HepG2 (cell line): ENCODE data around the gene FAM118A. TPM values are rescaled to one million over a fixed set of nuclear protein-coding genes. Genes with fewer than 3 reads are reported as not detected.

Experiments used
- ATAC-seq: fragments of 200-7000 bp; cut with Tn5 transposase; 3 replicates; pipeline ENCODE4 v1.9.1; 2020; ENCODE audit warnings: mild to moderate bottlenecking, moderate library complexity
- BruUV-seq: library from RNA; stranded (reverse); fragments of 400-500 nt; replicated peaks from 2 replicates; lab custom pipeline; 2021; lab: Mats Ljungman, UMichigan
- CTCF ChIA-PET: fragments of 300-600 bp; formaldehyde crosslinking; extraction: SDS; loops from one replicate; lab custom pipeline; 2021; ENCODE audit warnings: low total read pairs, inconsistent platforms, low intra/inter-chr PET ratio; lab: Yijun Ruan, JAX
- POLR2A ChIA-PET: fragments of 350-600 bp; sonication (Branson Sonifier 250); formaldehyde crosslinking; loops from one replicate; lab custom pipeline; 2020; ENCODE audit warnings: antibody characterized with exemption, inconsistent platforms; lab: Yijun Ruan, JAX
- DNase-seq: peaks from one replicate; pipeline ENCODE4 v3.0.0-alpha.2; 2015; ENCODE audit warnings: low spot score
- FAIRE-seq: peaks from 3 replicates; lab custom pipeline; 2011; peaks lifted over from hg19 to GRCh38; lab: Jason Lieb, UNC
- H2AFZ ChIP-seq: one replicate; pipeline ENCODE4 v1.6.1; 2011; ENCODE audit warnings: low read length, inconsistent platforms
- H3K27ac ChIP-seq: fragments of 300-600 bp; 3 replicates; pipeline ENCODE4 v1.8.0; 2011; ENCODE audit warnings: mixed run types, mild to moderate bottlenecking, mixed read lengths, low read length, inconsistent platforms; ENCODE audit not compliant: insufficient read depth; ENCODE audit errors: extremely low read length
- H3K27me3 ChIP-seq, 2 experiments: fragments of 200-600 bp in 1 of 2; 2 replicates in 1 of 2; 3 replicates in 1 of 2; pipeline versions ENCODE4 v1.6.0 to v1.8.0; 2011; ENCODE audit warnings: low read length in 2 of 2, mild to moderate bottlenecking in 2 of 2, moderate library complexity in 2 of 2, inconsistent platforms in 1 of 2; ENCODE audit not compliant: insufficient read depth in 2 of 2, control insufficient read depth in 1 of 2
- H3K36me3 ChIP-seq, 2 experiments: fragments of 200-600 bp in 1 of 2; replicated peaks in 1 of 2; 2 replicates in 1 of 2; 3 replicates in 1 of 2; pipeline versions ENCODE4 v1.5.1 to v1.8.0; 2011; ENCODE audit warnings: low read length in 2 of 2, inconsistent platforms in 1 of 2; ENCODE audit not compliant: insufficient read depth in 2 of 2, control insufficient read depth in 1 of 2
- H3K4me1 ChIP-seq: 2 replicates; pipeline ENCODE4 v1.5.1; 2012; ENCODE audit warnings: low read length, inconsistent platforms; ENCODE audit not compliant: insufficient read depth
- H3K4me2 ChIP-seq: 2 replicates; pipeline ENCODE4 v1.6.0; 2011; ENCODE audit warnings: low read depth, low read length, inconsistent platforms
- H3K4me3 ChIP-seq, 3 experiments: fragments of 200-600 bp in 1 of 3; sonication (generic), shearing (Covaris generic) in 1 of 3; replicated peaks in 1 of 3; 2 replicates each; pipeline ENCODE4 v1.5.1; 2011 to 2016; ENCODE audit warnings: low read length in 3 of 3, inconsistent platforms in 2 of 3, low read depth in 2 of 3, mild to moderate bottlenecking in 2 of 3, control low read depth in 1 of 3, mixed read lengths in 1 of 3; ENCODE audit not compliant: insufficient read depth in 1 of 3
- H3K79me2 ChIP-seq: one replicate; pipeline ENCODE4 v1.6.1; 2011; ENCODE audit warnings: low read length, inconsistent platforms; ENCODE audit not compliant: insufficient read depth
- H3K9ac ChIP-seq: 2 replicates; pipeline ENCODE4 v1.6.0; 2011; ENCODE audit warnings: mild to moderate bottlenecking, low read depth, low read length, inconsistent platforms; ENCODE audit not compliant: insufficient read depth
- H3K9me3 ChIP-seq: 2 replicates; pipeline ENCODE4 v1.5.1; 2012; ENCODE audit warnings: mild to moderate bottlenecking, low read length
- H4K20me1 ChIP-seq: 2 replicates; pipeline ENCODE4 v1.6.0; 2011; ENCODE audit warnings: inconsistent platforms, mild to moderate bottlenecking, low read length, moderate library complexity; ENCODE audit not compliant: insufficient read depth
- ADNP ChIP-seq: sonication (generic); formaldehyde crosslinking; IDR thresholded peaks from 2 replicates; pipeline ENCODE4 v1.4.0; 2020; ENCODE audit warnings: missing genetic modification reagents
- AKAP8 ChIP-seq: sonication (generic); formaldehyde crosslinking; IDR thresholded peaks from 2 replicates; pipeline ENCODE4 v1.5.1; 2020; ENCODE audit warnings: mild to moderate bottlenecking, missing genetic modification reagents
- JUN ChIP-seq: sonication (generic); formaldehyde crosslinking; IDR thresholded peaks from 2 replicates; pipeline ENCODE4 v1.4.0; 2020; ENCODE audit warnings: mild to moderate bottlenecking, missing genetic modification reagents
- MAFK ChIP-seq, 2 experiments: IDR thresholded peaks in 1 of 2; conservative IDR thresholded peaks in 1 of 2; 2 replicates each; pipeline ENCODE4 v1.6.1; 2011; ENCODE audit warnings: improper control_type of control experiment in 2 of 2, low read length in 2 of 2
- SPEN ChIP-seq: sonication (generic); formaldehyde crosslinking; IDR thresholded peaks from 2 replicates; pipeline ENCODE4 v1.5.1; 2020; ENCODE audit warnings: low read depth, mild to moderate bottlenecking, missing genetic modification reagents
- STAG1 ChIP-seq: sonication (generic); formaldehyde crosslinking; IDR thresholded peaks from 2 replicates; pipeline ENCODE4 v1.4.0; 2020; ENCODE audit warnings: missing genetic modification reagents
- TEAD2 ChIP-seq: sonication (generic); formaldehyde crosslinking; IDR thresholded peaks from 2 replicates; pipeline ENCODE4 v1.9.0; 2021; ENCODE audit warnings: missing genetic modification reagents
- U2AF1 ChIP-seq: fragments of 200-400 bp; formaldehyde crosslinking; optimal IDR thresholded peaks from 2 replicates; pipeline ENCODE3; 2017; ENCODE audit warnings: mild to moderate bottlenecking, low read depth, low read length
- ZBTB7A ChIP-seq: sonication (generic); formaldehyde crosslinking; IDR thresholded peaks from 2 replicates; pipeline ENCODE4 v1.8.0; 2022; ENCODE audit warnings: mild to moderate bottlenecking, missing genetic modification reagents
- ZFX ChIP-seq: sonication (generic); formaldehyde crosslinking; IDR thresholded peaks from 2 replicates; pipeline ENCODE4 v1.4.0; 2020; ENCODE audit warnings: mild to moderate bottlenecking, low read depth, missing genetic modification reagents, moderate library complexity
- ZMYM3 ChIP-seq: sonication (generic); formaldehyde crosslinking; IDR thresholded peaks from 2 replicates; pipeline ENCODE4 v1.5.1; 2020; ENCODE audit warnings: mild to moderate bottlenecking, missing genetic modification reagents
- ZNF24 ChIP-seq: fragments of 450-650 bp; IDR thresholded peaks from 2 replicates; pipeline ENCODE4 v1.6.1; 2017; ENCODE audit warnings: antibody characterized with exemption, mild to moderate bottlenecking
- ZNF350 ChIP-seq: sonication (generic); formaldehyde crosslinking; IDR thresholded peaks from 2 replicates; pipeline ENCODE4 v1.4.0; 2020; ENCODE audit warnings: mild to moderate bottlenecking, low read depth, missing genetic modification reagents, borderline replicate concordance
- ZNF44 ChIP-seq: sonication (generic); formaldehyde crosslinking; IDR thresholded peaks from 2 replicates; pipeline ENCODE4 v1.5.1; 2020; ENCODE audit warnings: mild to moderate bottlenecking, missing genetic modification reagents
- ZNF605 ChIP-seq: sonication (generic); formaldehyde crosslinking; IDR thresholded peaks from 2 replicates; pipeline ENCODE4 v1.8.0; 2022; ENCODE audit warnings: mild to moderate bottlenecking, missing genetic modification reagents
- ZNF614 ChIP-seq: IDR thresholded peaks from 2 replicates; pipeline ENCODE4 v1.6.1; 2018; ENCODE audit warnings: missing biosample characterization, missing genetic modification reagents, inconsistent platforms, borderline replicate concordance
- ZNF768 ChIP-seq: sonication (generic); formaldehyde crosslinking; IDR thresholded peaks from 2 replicates; pipeline ENCODE4 v1.4.0; 2020; ENCODE audit warnings: missing genetic modification reagents
- WGBS: methylation state at CpG from one replicate; pipeline ENCODE4 v1.1.6; 2017; ENCODE audit warnings: low lambda C conversion rate; 5-methylcytosine and 5-hydroxymethylcytosine counted together
- in situ Hi-C: cut with HindIII; loops from 2 replicates; pipeline ENCODE4 v1.10.0; 2017; ENCODE audit warnings: low pct_unique_long_range_greater_than_20kb; ENCODE audit not compliant: extremely low pct_ligation_motif_present
- intact Hi-C: fragments of 100-400 bp; cut with micrococcal nuclease; formaldehyde crosslinking; loops from one replicate; pipeline ENCODE4 v1.10.0; 2022; ENCODE audit not compliant: unreplicated experiment
- polyA plus RNA-seq, 8 experiments: library from polyadenylated mRNA; depleted of rRNA in 3 of 8; stranded (reverse) in 7 of 8; unstranded in 1 of 8; fragments of >200 nt; fragmentation: Illumina TruSeq in 4 of 8; extraction: Trizol in 4 of 8; gene quantifications; 2 replicates each; pipeline versions ENCODE4 v1.2.1 to v1.2.3, GENCODE V29; 2011 to 2016; ENCODE audit warnings: low read depth in 4 of 8, missing spikeins in 1 of 8, mixed read lengths in 1 of 8; ENCODE audit not compliant: insufficient read depth in 1 of 8
- total RNA-seq, 5 experiments: library from RNA; depleted of rRNA; stranded (reverse); fragments of >200 nt; fragmentation: Illumina TruSeq; extraction: Trizol; gene quantifications; 2 replicates each; pipeline ENCODE4 v1.2.3, GENCODE V29; 2016; ENCODE audit warnings: low read depth in 1 of 5
- TF ChIP-seq, protein P1 (sequence below): IDR thresholded peaks from 2 replicates; pipeline ENCODE4 v1.6.1; 2016; ENCODE audit warnings: missing compliant biosample characterization, missing genetic modification reagents, borderline replicate concordance
- TF ChIP-seq, protein P2 (sequence below): sonication (generic); formaldehyde crosslinking; IDR thresholded peaks from 2 replicates; pipeline ENCODE4 v1.5.1; 2020; ENCODE audit warnings: mild to moderate bottlenecking, missing genetic modification reagents, moderate library complexity

Gene FAM118A
- total and polyA plus RNA-seq, 2 of the 13 experiments (the other 11 are each of a cell fraction or from before 2014, with no cell fraction given): 36.7 to 48.2 TPM

DNA sequence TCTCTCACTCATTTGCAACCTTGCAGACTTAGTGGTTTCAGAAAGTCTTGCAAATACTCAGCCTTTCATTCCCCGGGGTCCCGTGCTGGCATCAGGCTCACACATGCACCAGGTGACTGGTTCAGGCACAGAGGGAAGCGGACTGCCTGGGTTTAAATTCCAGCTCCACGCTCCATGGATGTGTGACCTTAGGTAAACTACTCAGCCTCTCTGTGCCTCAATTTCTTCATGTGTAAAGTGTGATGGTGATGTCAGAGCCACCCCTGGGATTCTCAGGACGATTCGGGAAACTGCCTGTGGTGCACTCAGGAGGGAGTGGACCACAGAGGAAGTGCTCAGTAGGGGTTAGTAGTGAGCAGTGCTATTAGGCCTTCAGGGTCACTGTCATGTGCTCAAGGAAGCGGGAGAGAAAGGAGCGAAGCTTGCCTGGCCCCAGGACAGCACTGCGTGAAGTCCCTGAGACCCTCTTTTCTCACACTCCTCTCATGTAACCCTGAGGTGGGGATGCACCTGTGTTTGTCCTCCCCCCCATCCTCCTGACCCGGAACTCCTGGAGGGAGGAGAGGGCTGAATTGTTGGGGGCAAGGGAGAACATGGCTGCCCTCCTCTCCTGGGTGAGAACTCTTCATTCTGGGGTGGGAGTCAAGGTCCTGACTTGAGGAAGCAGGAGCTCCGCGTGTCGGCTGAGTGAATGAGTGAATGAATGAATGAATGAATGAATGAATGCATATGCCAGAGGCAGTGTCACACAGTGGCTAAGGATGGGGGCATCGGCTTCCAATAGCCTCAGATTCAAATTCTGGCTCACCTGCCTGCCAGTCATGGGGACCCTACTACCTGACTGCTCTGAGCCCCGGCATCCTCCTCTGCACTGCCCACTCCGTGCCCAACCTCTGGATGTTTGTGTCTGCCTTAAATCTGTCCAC is 39.4 kb upstream of the FAM118A start:
- H3K4me3 ChIP-seq: peak overlapping the region; percentile 58 to 90 (median 85)
- H3K27ac ChIP-seq: peak overlapping the region; percentile 72
- H3K9me3 ChIP-seq: no peaks in the 10 kb centered on the region
- H3K4me1 ChIP-seq: peaks cover 56% of the 10 kb centered on the region
- ChIA-PET CTCF (interaction anchor here (1.9 to 2.5 kb wide), 2 partner anchors 127 to 165 kb away, joined by 17 to 22 read pairs; no protein-coding TSS in a partner anchor), POLR2A (interaction anchor here (0.8 to 4.1 kb wide), 7 partner anchors 9 to 233 kb away, joined by 3 to 73 read pairs (median 4); partner anchors contain the start of gene UPK3A)
- peak overlapping the region; percentile 94 for H3K4me2 ChIP-seq
- BruUV-seq: no TSS peak
- H3K9ac ChIP-seq: peak overlapping the region; percentile 83
- FAIRE-seq (no peak), ATAC-seq (no peak), DNase-seq (no peak)
- peaks cover 16% of the 10 kb centered on the region for H3K79me2 ChIP-seq
- H4K20me1 ChIP-seq: no peaks in the 10 kb centered on the region
- no peaks in the 10 kb centered on the region for H3K27me3 ChIP-seq
- H2AFZ ChIP-seq: no peak overlapping the region
- no peaks in the 10 kb centered on the region for H3K36me3 ChIP-seq
- intact Hi-C loops: no loop called here
- 65% methylated on average over 15 of the region's 16 CpGs for WGBS
- in situ Hi-C loops: loop anchor here (5.0 kb wide), 1 partner anchor 37 kb away; the partner anchor contains the start of gene FAM118A
- TF ChIP-seq MAFK (conservative IDR thresholded peaks at IDR 0.05 in 1 of 2, IDR thresholded peaks at IDR 0.05 in 1 of 2; ENCODE audit: low read length in 2 of 2): no peak
- peak; percentile 27 for TF ChIP-seq STAG1 (CRISPR knock-in tag)
- TF ChIP-seq ZMYM3: 0 out of 2 replicates have a peak, but pooled peaks have one; percentile 10
- TF ChIP-seq, protein P1, sequence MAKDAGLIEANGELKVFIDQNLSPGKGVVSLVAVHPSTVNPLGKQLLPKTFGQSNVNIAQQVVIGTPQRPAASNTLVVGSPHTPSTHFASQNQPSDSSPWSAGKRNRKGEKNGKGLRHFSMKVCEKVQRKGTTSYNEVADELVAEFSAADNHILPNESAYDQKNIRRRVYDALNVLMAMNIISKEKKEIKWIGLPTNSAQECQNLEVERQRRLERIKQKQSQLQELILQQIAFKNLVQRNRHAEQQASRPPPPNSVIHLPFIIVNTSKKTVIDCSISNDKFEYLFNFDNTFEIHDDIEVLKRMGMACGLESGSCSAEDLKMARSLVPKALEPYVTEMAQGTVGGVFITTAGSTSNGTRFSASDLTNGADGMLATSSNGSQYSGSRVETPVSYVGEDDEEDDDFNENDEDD: peak; percentile 65; the same call in 1 of the 2 replicates
- no peak for TF ChIP-seq TEAD2
- no peak for TF ChIP-seq ZNF350 (CRISPR knock-in tag)
- TF ChIP-seq, protein P2, sequence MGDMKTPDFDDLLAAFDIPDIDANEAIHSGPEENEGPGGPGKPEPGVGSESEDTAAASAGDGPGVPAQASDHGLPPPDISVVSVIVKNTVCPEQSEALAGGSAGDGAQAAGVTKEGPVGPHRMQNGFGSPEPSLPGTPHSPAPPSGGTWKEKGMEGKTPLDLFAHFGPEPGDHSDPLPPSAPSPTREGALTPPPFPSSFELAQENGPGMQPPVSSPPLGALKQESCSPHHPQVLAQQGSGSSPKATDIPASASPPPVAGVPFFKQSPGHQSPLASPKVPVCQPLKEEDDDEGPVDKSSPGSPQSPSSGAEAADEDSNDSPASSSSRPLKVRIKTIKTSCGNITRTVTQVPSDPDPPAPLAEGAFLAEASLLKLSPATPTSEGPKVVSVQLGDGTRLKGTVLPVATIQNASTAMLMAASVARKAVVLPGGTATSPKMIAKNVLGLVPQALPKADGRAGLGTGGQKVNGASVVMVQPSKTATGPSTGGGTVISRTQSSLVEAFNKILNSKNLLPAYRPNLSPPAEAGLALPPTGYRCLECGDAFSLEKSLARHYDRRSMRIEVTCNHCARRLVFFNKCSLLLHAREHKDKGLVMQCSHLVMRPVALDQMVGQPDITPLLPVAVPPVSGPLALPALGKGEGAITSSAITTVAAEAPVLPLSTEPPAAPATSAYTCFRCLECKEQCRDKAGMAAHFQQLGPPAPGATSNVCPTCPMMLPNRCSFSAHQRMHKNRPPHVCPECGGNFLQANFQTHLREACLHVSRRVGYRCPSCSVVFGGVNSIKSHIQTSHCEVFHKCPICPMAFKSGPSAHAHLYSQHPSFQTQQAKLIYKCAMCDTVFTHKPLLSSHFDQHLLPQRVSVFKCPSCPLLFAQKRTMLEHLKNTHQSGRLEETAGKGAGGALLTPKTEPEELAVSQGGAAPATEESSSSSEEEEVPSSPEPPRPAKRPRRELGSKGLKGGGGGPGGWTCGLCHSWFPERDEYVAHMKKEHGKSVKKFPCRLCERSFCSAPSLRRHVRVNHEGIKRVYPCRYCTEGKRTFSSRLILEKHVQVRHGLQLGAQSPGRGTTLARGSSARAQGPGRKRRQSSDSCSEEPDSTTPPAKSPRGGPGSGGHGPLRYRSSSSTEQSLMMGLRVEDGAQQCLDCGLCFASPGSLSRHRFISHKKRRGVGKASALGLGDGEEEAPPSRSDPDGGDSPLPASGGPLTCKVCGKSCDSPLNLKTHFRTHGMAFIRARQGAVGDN (CRISPR knock-in tag): peak; percentile 74
- 0 out of 2 replicates have a peak, but pooled peaks have one; percentile 28 for TF ChIP-seq SPEN (CRISPR knock-in tag)
- peak; percentile 29; the same call in 1 of the 2 replicates for TF ChIP-seq ZNF614 (CRISPR knock-in tag)
- TF ChIP-seq ZNF24: peak; percentile 86
- TF ChIP-seq ZNF768 (CRISPR knock-in tag): peak; percentile 92
- 0 out of 2 replicates have a peak, but pooled peaks have one; percentile 27 for TF ChIP-seq AKAP8 (CRISPR knock-in tag)
- TF ChIP-seq ZBTB7A (CRISPR knock-in tag): no peak
- no peak for TF ChIP-seq JUN (CRISPR knock-in tag)
- TF ChIP-seq U2AF1: no peak
- no peak for TF ChIP-seq ZNF605 (CRISPR knock-in tag)
- TF ChIP-seq ZFX: peak; percentile 16; the same call in 1 of the 2 replicates
- no peak for TF ChIP-seq ADNP (CRISPR knock-in tag)
- no peak for TF ChIP-seq ZNF44
